ENCODE measurements around the gene CLMN. TPM values are rescaled to one million over a fixed set of nuclear protein-coding genes. Genes with fewer than 3 reads are reported as not detected.

The CLMN gene
- total RNA-seq, 4 donors from 2014 or later: 20.7 to 56.5 (median 29.7) TPM

DNA sequence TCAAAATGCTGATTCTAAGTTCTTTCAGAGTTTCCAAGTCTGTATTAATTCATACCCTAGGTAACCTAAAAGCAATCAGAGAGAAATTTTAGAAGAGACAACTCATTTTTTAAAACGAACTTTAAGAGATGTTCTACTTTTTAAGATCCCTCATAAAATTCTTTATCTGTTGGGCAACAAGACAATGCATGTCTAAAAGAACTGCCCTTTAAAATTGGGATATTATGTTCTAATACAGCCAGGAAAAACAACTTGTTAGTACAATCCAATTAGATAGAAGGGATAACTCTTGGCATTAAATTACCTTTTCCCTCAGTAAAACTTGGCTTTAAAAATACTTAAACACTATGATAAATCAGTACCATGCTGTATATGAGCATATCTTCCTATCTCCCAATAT lies 178.0 kb downstream of the CLMN start:
- TF ChIP-seq, protein P1, sequence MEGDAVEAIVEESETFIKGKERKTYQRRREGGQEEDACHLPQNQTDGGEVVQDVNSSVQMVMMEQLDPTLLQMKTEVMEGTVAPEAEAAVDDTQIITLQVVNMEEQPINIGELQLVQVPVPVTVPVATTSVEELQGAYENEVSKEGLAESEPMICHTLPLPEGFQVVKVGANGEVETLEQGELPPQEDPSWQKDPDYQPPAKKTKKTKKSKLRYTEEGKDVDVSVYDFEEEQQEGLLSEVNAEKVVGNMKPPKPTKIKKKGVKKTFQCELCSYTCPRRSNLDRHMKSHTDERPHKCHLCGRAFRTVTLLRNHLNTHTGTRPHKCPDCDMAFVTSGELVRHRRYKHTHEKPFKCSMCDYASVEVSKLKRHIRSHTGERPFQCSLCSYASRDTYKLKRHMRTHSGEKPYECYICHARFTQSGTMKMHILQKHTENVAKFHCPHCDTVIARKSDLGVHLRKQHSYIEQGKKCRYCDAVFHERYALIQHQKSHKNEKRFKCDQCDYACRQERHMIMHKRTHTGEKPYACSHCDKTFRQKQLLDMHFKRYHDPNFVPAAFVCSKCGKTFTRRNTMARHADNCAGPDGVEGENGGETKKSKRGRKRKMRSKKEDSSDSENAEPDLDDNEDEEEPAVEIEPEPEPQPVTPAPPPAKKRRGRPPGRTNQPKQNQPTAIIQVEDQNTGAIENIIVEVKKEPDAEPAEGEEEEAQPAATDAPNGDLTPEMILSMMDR (IDR thresholded peaks at IDR 0.05; ENCODE audit: low read depth): no peak

DNA sequence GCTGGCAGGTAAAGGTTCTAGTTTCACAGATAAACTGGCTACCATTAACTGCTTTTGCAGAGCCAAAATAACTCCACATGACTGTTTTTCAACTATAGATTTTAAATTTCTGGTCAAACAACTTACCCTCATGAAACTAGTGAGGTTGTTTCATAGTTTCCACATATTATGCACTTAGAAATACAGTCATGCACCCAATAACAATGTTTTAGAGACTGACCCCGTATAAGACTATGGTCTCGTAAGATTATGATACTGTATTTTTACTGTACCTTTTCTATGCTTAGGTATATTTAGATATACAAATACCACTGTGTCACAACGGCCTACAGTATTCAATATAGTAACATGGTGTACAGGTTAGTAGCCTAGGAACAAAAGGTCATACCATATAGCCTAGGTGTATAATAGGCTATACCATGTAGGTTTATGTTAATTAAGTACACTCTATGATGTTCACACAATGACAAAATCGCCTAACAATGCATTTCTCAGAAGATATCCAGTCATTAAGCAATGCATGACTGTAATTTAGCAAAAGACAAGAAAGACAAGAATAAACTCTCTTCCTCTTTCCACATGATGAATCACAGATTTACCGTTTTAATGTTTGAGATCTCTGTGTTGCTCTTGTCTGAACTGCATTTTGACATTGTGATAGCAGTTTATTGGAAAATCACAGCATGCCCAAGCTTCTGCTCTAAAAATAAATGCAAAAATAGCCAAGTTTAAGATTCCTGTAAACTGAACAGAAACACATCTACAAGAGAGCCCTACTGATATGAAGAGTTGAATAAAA lies 179.4 kb downstream of the CLMN start:
- TF ChIP-seq, protein P1 (IDR thresholded peaks at IDR 0.05; ENCODE audit: low read depth): no peak

DNA sequence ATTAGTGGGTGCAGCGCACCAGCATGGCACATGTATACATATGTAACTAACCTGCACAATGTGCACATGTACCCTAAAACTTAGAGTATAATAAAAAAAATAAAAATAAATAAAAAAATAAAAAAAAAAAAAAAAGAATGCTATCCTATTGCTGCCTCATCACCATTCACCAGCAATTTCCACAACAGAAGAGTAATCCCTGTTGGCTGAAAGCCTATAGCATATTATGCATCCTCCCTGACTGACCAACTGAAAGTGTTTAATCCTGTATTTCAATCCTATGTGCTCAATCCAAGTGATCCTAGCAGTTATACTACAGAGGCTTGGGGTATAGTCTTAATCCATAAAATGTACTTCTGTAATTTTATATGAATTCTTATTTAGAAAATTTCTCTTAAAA lies 180.8 kb downstream of the CLMN start:
- TF ChIP-seq, protein P1 (IDR thresholded peaks at IDR 0.05; ENCODE audit: low read depth): no peak

DNA sequence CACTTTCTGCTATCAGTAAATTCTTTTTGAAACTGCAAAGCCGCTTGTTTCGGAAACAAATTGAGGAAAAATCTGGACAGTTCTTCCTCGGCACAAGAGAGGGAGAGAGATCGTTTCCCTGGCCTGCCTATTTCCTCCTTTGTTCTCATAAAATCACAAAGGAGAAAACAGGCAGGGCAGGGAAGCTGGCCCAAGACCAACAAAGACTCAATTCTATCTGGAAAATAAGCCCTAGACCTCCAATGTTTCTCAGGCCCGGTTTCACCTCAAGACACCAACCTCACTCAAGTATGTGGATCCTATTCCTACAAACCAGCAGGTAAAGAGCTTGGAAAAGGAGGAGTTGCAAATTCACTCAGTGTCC lies 181.9 kb downstream of the CLMN start:
- TF ChIP-seq, protein P1 (IDR thresholded peaks at IDR 0.05; ENCODE audit: low read depth): no peak

DNA sequence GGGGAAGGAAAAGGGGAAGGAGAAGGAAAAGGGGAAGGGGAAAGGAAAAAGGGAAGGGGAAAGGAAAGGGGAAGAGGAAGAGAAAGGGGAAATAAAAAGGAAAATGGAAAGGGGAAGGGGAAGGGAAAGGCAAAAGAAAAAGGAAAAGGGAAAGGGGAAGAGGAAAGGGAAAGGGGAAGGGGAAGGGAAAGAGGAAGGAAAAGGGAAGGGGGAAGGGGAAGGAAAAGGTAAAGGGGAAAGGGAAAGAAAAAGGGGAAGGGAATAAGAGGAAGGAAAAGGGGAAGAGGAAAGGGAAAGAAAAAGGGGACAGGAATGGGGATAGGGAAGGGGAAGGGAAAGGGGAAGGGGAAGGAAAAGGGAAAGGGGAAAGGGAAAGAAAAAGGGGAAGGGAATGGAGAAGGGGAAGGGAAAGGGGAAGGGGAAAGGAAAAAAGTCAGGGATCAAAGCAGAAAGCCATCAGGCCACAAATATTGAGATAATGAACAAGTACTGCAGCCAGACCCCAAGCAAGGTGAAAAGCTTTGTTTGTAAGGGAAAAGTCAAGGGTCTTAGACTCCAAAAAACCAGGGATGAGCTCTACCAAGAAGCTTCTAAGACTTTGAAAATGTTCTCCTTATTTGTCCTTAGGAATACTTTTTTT lies 182.4 kb downstream of the CLMN start:
- TF ChIP-seq, protein P1 (IDR thresholded peaks at IDR 0.05; ENCODE audit: low read depth): no peak

DNA sequence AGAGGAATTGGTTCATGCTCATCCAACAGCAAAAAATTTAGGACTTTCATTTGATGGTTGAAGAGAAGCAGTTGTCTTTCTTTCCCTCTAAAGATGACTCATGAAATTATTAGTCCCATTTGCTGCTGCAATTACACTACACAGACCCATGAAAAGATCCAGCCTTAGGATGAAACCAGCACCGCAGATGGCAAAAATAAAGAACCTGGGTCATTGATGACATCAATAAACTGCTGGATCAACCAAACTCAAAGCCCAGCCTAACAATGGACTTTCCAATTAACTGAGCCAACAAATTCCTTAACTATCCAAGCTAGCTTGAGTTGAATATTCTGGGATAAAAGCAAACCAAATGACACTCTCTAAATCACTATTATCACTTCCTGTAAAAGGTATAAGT lies 183.1 kb downstream of the CLMN start:
- TF ChIP-seq, protein P1 (IDR thresholded peaks at IDR 0.05; ENCODE audit: low read depth): no peak

DNA sequence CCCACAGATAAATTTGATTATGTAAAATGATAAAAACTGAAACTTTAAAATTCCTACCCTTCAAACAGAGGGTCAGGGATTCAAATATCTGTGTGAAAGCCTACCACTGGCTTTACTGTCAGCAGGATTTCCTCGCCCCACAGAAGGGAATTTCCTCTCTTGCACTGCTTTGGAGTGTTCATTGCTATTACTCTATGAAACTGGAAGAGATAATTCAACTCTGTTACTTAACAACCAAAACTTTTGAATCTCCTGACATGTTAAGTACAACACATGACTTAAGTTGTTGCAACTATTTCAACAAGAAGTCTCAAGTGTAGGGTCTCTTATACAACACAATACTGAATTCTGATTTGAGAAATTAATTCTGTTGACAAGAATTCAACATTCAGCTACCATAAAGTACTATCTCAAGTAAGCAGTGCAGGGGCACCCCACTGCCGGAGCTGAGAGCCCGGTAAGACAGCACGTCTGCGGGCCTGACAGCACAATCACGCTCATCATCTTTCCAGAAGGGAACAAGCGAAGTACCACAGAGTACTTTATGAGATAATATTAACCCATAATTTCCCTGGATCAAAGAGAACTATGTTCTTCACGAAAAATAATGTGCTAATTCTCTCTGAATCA lies 185.3 kb downstream of the CLMN start:
- TF ChIP-seq, protein P1 (IDR thresholded peaks at IDR 0.05; ENCODE audit: low read depth): no peak
